Naive B cell (primary cell): ENCODE results near the gene CCM2L. TPM values are rescaled to one million over a fixed set of nuclear protein-coding genes. Genes with fewer than 3 reads are reported as not detected.

Experiments
- ATAC-seq, 2 donors: fragments of 150-1000 bp; cut with Tn5 transposase; 2 replicates each; pipeline ENCODE4 v1.10.0; 2021; ENCODE audit warnings: low read depth in 2 of 2, mild to moderate bottlenecking in 2 of 2, moderate library complexity in 2 of 2
- DNase-seq: peaks from one replicate; pipeline ENCODE4 v3.0.0; 2022
- H3K27ac Mint-ChIP-seq, 6 donors: one replicate each; pipeline ENCODE4 v1.8.0; 2020 to 2022; ENCODE audit warnings: mild to moderate bottlenecking in 6 of 6, mixed read lengths in 6 of 6, moderate library complexity in 5 of 6, inconsistent platforms in 2 of 6
- H3K27me3 Mint-ChIP-seq, 3 donors: one replicate each; pipeline ENCODE4 v1.8.0; 2021 to 2022; ENCODE audit warnings: mixed read lengths in 3 of 3, mild to moderate bottlenecking in 1 of 3
- H3K36me3 Mint-ChIP-seq, 2 donors: one replicate each; pipeline ENCODE4 v1.8.0; 2020 to 2022; ENCODE audit warnings: mixed read lengths in 2 of 2, inconsistent platforms in 1 of 2, mild to moderate bottlenecking in 1 of 2
- H3K4me1 Mint-ChIP-seq, 3 donors: one replicate each; pipeline ENCODE4 v1.8.0; 2020 to 2022; ENCODE audit warnings: mixed read lengths in 3 of 3, inconsistent platforms in 1 of 3, mild to moderate bottlenecking in 1 of 3, moderate library complexity in 1 of 3
- H3K4me3 Mint-ChIP-seq, 8 donors: one replicate each; pipeline ENCODE4 v1.8.0; 2020 to 2022; ENCODE audit warnings: mild to moderate bottlenecking in 8 of 8, mixed read lengths in 8 of 8, moderate library complexity in 8 of 8, inconsistent platforms in 2 of 8
- H3K9me3 Mint-ChIP-seq, 7 donors: one replicate each; pipeline ENCODE4 v1.8.0; 2020 to 2022; ENCODE audit warnings: mixed read lengths in 7 of 7, mild to moderate bottlenecking in 5 of 7, inconsistent platforms in 2 of 7, moderate library complexity in 1 of 7
- polyA plus RNA-seq, 6 donors: library from polyadenylated mRNA; unstranded; fragments of 300-500 nt; fragmentation: Illumina TruSeq; gene quantifications; one replicate each; pipeline ENCODE4 v1.2.3, GENCODE V29; 2021; ENCODE audit warnings: low read depth in 6 of 6

CCM2L gene
- polyA plus RNA-seq, 6 donors from 2014 or later: not detected

- H3K27ac Mint-ChIP-seq: no peak overlapping the region
- H3K27me3 Mint-ChIP-seq: peaks cover 18 to 38% (median 28%) of the 10 kb centered on the region in 3 donors
- no peaks in the 10 kb centered on the region for H3K4me1 Mint-ChIP-seq
- H3K4me3 Mint-ChIP-seq: no peak overlapping the region
- no peak for DNase-seq
- no peaks in the 10 kb centered on the region for H3K9me3 Mint-ChIP-seq
- H3K36me3 Mint-ChIP-seq: no peaks in the 10 kb centered on the region
- ATAC-seq: no peak
Measured at GRCh38 chr20:31979713-31980426, 30.4 kb upstream of the CCM2L start.

- Mint-ChIP-seq H3K9me3 (no peaks in the 10 kb centered on the region), H3K27me3 (peaks cover 14 to 25% (median 19%) of the 10 kb centered on the region in 3 donors), H3K4me1 (no peaks in the 10 kb centered on the region), H3K4me3 (no peak overlapping the region), H3K27ac (no peak overlapping the region), H3K36me3 (no peaks in the 10 kb centered on the region)
- no peak for DNase-seq
- no peak for ATAC-seq
Measured at GRCh38 chr20:31981784-31982183, 28.5 kb upstream of the CCM2L start.

DNA sequence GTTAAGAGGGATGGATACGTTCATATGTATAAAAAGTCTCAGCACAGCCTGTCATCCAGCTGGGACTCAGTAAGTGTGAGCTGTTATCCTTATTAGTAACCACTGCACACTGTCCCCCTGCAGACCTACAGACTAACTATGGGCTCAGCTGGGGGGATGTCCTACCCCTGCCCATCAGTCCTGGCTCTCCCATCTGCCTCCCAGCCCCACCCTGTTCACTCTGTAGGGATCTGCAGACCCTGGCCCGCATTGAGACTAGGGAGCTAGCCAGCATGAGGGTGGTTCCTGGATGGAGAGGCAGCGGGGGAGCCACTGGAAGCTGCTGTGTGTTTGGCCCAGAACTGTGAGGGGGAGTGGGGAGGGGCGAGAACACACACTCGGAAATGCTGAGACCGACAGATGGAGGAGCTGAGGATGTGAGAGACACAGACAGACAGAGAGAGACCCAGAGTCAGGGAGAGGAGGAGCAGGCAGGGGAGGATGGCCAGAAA lies 25.2 kb upstream of the CCM2L start:
- ATAC-seq (no peak), DNase-seq (no peak)
- H3K27ac Mint-ChIP-seq: no peak overlapping the region
- H3K4me1 Mint-ChIP-seq: no peaks in the 10 kb centered on the region
- H3K9me3 Mint-ChIP-seq: no peaks in the 10 kb centered on the region
- H3K36me3 Mint-ChIP-seq: no peaks in the 10 kb centered on the region
- no peak overlapping the region for H3K4me3 Mint-ChIP-seq
- peaks cover 9 to 17% (median 10%) of the 10 kb centered on the region in 3 donors for H3K27me3 Mint-ChIP-seq

DNA sequence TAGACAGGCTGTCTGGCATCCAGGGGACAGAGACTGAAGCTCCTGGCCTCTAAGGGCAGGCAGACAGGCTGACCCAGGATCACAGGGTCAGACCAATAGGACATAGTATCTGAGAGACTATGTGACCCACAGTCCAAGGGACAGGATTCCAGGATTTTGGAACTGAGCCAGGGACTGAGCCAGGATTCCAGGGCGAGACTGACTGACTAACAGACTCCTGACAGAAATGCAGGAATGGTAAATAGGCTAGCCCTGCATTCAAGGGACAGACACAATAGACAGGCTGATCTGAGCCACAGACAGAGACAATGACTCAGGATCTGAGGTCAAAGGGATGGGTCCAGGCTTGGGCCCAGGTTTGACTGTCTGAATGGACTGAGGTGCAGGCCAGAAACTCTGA lies 22.5 kb upstream of the CCM2L start:
- Mint-ChIP-seq H3K9me3 (no peaks in the 10 kb centered on the region), H3K27me3 (peaks cover 14 to 21% (median 14%) of the 10 kb centered on the region in 3 donors), H3K4me3 (no peak overlapping the region), H3K27ac (no peak overlapping the region), H3K4me1 (no peaks in the 10 kb centered on the region), H3K36me3 (no peaks in the 10 kb centered on the region)
- DNase-seq (no peak), ATAC-seq (no peak)

DNA sequence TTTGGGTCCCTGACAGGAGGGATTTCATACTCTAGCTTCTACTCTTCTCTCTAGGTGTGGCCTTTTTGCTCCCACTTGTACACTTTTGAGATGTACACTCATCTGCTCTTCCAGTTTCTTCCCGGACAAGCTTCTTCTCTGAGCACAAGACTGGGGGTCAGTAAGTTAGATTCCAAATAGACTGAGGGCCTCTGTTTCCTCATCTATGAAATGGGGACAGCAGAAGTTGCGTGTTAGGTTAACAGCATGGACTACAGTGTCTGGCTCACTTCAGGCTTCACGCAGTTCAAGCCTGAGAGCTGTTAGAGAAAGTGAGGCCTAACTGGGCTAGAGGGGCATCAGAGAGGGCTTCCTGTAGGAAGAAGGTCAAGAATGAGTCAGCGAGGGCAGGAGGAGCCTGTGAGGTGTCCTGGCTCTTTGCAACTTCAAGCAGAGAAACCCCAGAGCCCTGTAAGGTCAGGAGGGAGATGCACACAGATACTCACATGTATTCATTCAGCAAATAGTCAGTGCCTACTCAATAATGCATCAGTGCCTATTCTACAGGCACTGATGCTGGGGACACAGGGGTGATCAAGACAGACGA lies 21.7 kb upstream of the CCM2L start:
- peak overlapping the region in 2 of 6 donors; percentile 11 to 54 for H3K27ac Mint-ChIP-seq
- H3K27me3 Mint-ChIP-seq: peaks cover 13 to 22% (median 16%) of the 10 kb centered on the region in 3 donors
- ATAC-seq: no peak
- DNase-seq: no peak
- H3K9me3 Mint-ChIP-seq: no peaks in the 10 kb centered on the region
- no peak overlapping the region for H3K4me3 Mint-ChIP-seq
- H3K4me1 Mint-ChIP-seq: no peaks in the 10 kb centered on the region
- H3K36me3 Mint-ChIP-seq: no peaks in the 10 kb centered on the region

DNA sequence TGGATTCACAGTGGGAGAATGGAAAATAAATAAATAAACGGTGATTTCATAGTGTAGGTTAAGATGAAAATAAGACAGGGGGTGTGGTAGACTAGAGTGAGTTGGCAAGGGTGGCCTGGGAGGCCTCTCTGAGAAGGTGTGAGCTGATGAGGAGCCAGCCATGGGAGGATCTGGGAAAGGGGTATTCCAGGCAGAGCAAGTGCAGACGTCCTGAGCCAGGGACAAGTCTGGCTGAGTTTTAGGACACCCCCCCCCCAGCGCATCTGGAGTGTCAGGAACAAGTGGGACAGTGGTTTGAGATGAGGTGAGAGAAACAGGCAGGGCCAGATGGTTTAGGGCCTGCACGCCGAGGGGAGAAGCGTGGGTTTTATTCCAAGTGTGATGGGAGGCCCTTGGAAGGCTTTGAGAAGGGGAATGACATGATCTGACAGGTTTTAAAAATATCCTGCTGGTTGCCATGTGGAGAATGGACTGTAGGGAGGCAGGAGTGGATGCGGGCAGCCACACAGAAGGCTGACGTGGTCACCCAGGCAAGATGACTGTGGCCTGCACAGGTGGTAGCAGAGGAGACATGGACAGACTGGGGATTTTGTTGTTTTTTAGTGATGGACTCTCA lies 21.1 kb upstream of the CCM2L start:
- no peaks in the 10 kb centered on the region for H3K9me3 Mint-ChIP-seq
- DNase-seq: no peak
- H3K4me3 Mint-ChIP-seq: peak overlapping the region in 1 of 8 donors; percentile 34
- peak overlapping the region in 1 of 6 donors; percentile 11 for H3K27ac Mint-ChIP-seq
- peaks cover 20 to 27% (median 22%) of the 10 kb centered on the region in 3 donors for H3K27me3 Mint-ChIP-seq
- H3K4me1 Mint-ChIP-seq: no peaks in the 10 kb centered on the region
- no peaks in the 10 kb centered on the region for H3K36me3 Mint-ChIP-seq
- no peak for ATAC-seq

DNA sequence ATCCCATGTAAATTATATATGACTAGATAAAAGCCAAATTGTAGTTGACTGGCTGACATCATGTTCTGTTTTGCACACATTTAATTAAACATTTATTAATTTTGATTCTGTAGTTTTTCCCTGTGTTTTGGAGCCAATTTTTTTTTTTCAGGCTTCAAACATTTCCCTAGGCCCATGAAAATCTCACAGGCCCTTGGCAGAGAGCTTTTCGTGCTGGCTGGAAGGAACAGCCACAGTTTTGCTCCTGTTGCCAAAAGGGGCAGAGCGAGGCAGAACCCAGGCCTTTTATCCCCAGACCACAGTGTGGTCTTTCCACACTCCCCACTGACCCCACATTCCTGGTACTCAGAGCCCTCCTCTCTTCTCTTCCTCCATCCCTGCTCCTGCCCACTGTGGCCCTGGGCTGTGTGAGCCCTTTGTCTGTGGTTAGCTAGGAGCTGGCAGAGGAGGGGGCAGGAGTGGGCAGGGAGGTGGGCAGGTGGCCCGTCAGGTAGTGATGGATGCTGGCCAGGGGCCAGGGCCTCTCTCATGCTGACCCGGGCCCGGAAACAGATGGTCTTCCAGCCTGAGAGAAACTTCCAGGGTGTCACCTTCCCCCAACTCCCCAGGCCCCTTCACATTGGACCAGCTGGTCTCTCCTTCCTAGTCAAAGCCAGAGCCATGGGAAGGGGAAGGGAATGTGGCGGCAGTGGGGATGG lies 19.4 kb upstream of the CCM2L start:
- ATAC-seq (no peak), DNase-seq (no peak)
- Mint-ChIP-seq H3K27ac (no peak overlapping the region), H3K9me3 (no peaks in the 10 kb centered on the region), H3K4me1 (peaks cover 5 to 7% (median 6%) of the 10 kb centered on the region in 3 donors), H3K36me3 (no peaks in the 10 kb centered on the region), H3K4me3 (no peak overlapping the region), H3K27me3 (peaks cover 23 to 39% (median 31%) of the 10 kb centered on the region in 3 donors)

- Mint-ChIP-seq H3K4me1 (peaks cover 7 to 10% (median 9%) of the 10 kb centered on the region in 3 donors), H3K27me3 (peaks cover 27 to 44% (median 37%) of the 10 kb centered on the region in 3 donors), H3K4me3 (no peak overlapping the region), H3K36me3 (peaks cover 0 to 1% of the 10 kb centered on the region in 2 donors), H3K9me3 (no peaks in the 10 kb centered on the region), H3K27ac (peak overlapping the region in 1 of 6 donors; percentile 19)
- no peak for ATAC-seq
- DNase-seq: no peak
Measured at GRCh38 chr20:31991339-31991705, 18.9 kb upstream of the CCM2L start.

DNA sequence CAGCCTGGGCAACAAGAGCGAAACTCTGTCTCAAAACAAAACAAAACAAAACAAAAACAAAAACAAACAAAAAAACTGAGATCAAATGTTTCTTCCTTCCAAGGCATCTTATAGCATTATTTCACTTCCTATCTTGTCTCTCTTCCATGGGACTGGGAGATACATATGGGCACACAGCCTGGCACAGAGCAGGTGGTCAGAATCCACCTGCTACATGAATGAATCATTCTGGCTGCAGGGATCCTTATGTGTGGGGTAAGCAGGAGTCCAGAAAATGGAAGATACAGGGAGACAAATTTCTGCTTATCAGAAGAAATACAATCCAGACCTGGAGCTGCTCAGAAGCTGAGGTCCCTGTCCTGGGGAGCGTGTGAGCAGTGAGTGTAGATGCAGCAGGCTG lies 18.2 kb upstream of the CCM2L start:
- ATAC-seq: no peak

GRCh38 chr20:31996996-31997395 lies 13.2 kb upstream of the CCM2L start:
- Mint-ChIP-seq H3K4me3 (no peak overlapping the region), H3K27ac (peak overlapping the region in 1 of 6 donors; percentile 48), H3K4me1 (peaks cover 9 to 10% (median 9%) of the 10 kb centered on the region in 3 donors), H3K9me3 (peaks cover 0 to 3% (median 0%) of the 10 kb centered on the region in 7 donors), H3K27me3 (peaks cover 29 to 54% (median 54%) of the 10 kb centered on the region in 3 donors), H3K36me3 (peaks cover 0 to 10% of the 10 kb centered on the region in 2 donors)
- ATAC-seq: no peak
- no peak for DNase-seq

More for the DNA sequence above, 18.2 kb upstream of the CCM2L start:
- H3K4me1 Mint-ChIP-seq: peaks cover 9 to 10% (median 9%) of the 10 kb centered on the region in 3 donors
- H3K27ac Mint-ChIP-seq: no peak overlapping the region
- peaks cover 0 to 3% (median 0%) of the 10 kb centered on the region in 7 donors for H3K9me3 Mint-ChIP-seq
- DNase-seq: no peak
- peaks cover 33 to 52% (median 44%) of the 10 kb centered on the region in 3 donors for H3K27me3 Mint-ChIP-seq
- H3K36me3 Mint-ChIP-seq: peaks cover 0 to 9% of the 10 kb centered on the region in 2 donors
- no peak overlapping the region for H3K4me3 Mint-ChIP-seq

DNA sequence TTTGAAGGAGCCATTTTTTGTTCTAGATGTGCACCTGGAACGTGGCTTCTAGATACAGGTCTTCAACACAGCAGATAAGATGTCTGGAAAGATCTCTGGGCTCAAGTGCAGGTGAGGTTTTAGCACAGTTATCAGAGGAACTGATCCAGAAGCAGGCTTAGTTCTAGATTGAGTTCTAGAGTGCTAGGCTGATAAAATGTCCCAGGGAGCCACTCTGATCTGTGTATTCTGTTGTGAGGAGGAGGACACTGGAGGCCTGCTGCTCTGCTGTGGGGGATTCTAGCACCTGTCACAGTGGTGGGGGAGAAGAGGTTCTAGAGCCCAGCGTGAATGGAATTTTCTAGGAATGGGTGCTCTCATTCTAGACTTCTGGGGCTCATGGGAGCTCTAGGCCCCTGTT lies 12.0 kb upstream of the CCM2L start:
- no peak for ATAC-seq
- H3K4me1 Mint-ChIP-seq: peaks cover 9 to 10% (median 9%) of the 10 kb centered on the region in 3 donors
- H3K27ac Mint-ChIP-seq: no peak overlapping the region

GRCh38 chr20:32003325-32003724 lies 6.9 kb upstream of the CCM2L start:
- Mint-ChIP-seq H3K36me3 (no peaks in the 10 kb centered on the region), H3K4me3 (no peak overlapping the region), H3K4me1 (peaks cover 0 to 3% (median 0%) of the 10 kb centered on the region in 3 donors), H3K27ac (no peak overlapping the region), H3K27me3 (peaks cover 3 to 22% (median 19%) of the 10 kb centered on the region in 3 donors), H3K9me3 (no peaks in the 10 kb centered on the region)
- ATAC-seq (no peak), DNase-seq (no peak)

More for the DNA sequence above, 12.0 kb upstream of the CCM2L start:
- Mint-ChIP-seq H3K27me3 (peaks cover 22 to 42% (median 41%) of the 10 kb centered on the region in 3 donors), H3K9me3 (peaks cover 0 to 3% (median 0%) of the 10 kb centered on the region in 7 donors), H3K4me3 (no peak overlapping the region), H3K36me3 (peaks cover 0 to 10% of the 10 kb centered on the region in 2 donors)
- no peak for DNase-seq

DNA sequence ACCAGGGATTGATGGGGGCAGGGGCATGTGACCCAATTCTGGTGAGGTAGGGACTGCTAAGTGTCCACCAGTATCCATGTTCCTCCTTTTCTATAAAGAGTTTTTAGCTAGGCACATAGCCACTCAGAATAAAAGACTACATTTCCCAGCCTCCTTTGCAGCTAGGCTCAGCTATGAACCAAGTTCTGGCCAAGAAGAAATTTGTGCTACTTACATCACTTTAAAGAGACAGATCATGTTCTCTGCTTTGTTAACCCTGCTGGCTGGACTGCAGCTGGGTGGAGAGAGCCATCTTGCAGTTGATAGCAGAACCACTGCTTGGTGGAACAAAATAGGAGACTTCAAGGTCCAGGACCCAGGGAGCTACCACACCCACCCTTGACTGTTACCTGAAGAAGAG lies 5.3 kb upstream of the CCM2L start:
- H3K4me3 Mint-ChIP-seq: no peak overlapping the region
- H3K4me1 Mint-ChIP-seq: peaks cover 0 to 3% (median 0%) of the 10 kb centered on the region in 3 donors
- H3K36me3 Mint-ChIP-seq: no peaks in the 10 kb centered on the region
- H3K27ac Mint-ChIP-seq: no peak overlapping the region
- peaks cover 8 to 29% (median 25%) of the 10 kb centered on the region in 3 donors for H3K27me3 Mint-ChIP-seq
- no peak for ATAC-seq
- no peak for DNase-seq
- no peaks in the 10 kb centered on the region for H3K9me3 Mint-ChIP-seq
